A549 (cell line): ENCODE measurements around the gene PPP2R5B. TPM values are rescaled to one million over a fixed set of nuclear protein-coding genes. Genes with fewer than 3 reads are reported as not detected.

Experiments
- ATAC-seq, 2 experiments: fragments of 200-7000 bp in 1 of 2; fragments of >200 bp in 1 of 2; cut with Nextera tagmentation in 1 of 2; cut with Tn5 transposase in 1 of 2; 3 replicates each; pipeline versions ENCODE4 v1.8.0 to v1.9.1; 2018 to 2020; ENCODE audit warnings: mild to moderate bottlenecking in 1 of 2, moderate library complexity in 1 of 2
- CTCF ChIA-PET: fragments of 300-600 bp; sonication (Branson Sonifier 250); formaldehyde crosslinking; extraction: SDS; loops from one replicate; lab custom pipeline; 2021; ENCODE audit warnings: antibody characterized with exemption, inconsistent platforms; lab: Yijun Ruan, JAX
- POLR2A ChIA-PET: fragments of 350-600 bp; formaldehyde crosslinking; extraction: SDS; loops from one replicate; lab custom pipeline; 2021; ENCODE audit warnings: antibody characterized with exemption, inconsistent platforms; lab: Yijun Ruan, JAX
- DNase-seq, 2 experiments: peaks; one replicate each; pipeline versions ENCODE4 v3.0.0 to v3.0.0-alpha.2; 2011 to 2016; ENCODE audit warnings: low read depth in 1 of 2, low spot score in 1 of 2
- FAIRE-seq: peaks from 2 replicates; lab custom pipeline; 2011; peaks lifted over from hg19 to GRCh38; lab: Jason Lieb, UNC
- H3K27ac ChIP-seq, 2 experiments: fragments of >200 bp; sonication (Bioruptor Twin); formaldehyde crosslinking; 3 replicates each; pipeline ENCODE4 v1.5.1; 2016 to 2017
- H3K4me1 ChIP-seq: fragments of >200 bp; sonication (Bioruptor Twin); formaldehyde crosslinking; 3 replicates; pipeline ENCODE4 v1.6.1; 2016
- H3K4me2 ChIP-seq: fragments of >200 bp; sonication (Bioruptor Twin); formaldehyde crosslinking; 3 replicates; pipeline ENCODE4 v1.6.1; 2016
- H3K4me3 ChIP-seq: fragments of >200 bp; sonication (Bioruptor Twin); formaldehyde crosslinking; 3 replicates; pipeline ENCODE4 v1.5.1; 2016
- H3K9me3 ChIP-seq: fragments of >200 bp; sonication (Bioruptor Twin); formaldehyde crosslinking; 3 replicates; pipeline ENCODE4 v1.6.1; 2016
- ATOH8 ChIP-seq: fragments of 250-450 bp; sonication (Bioruptor Pico); IDR thresholded peaks from 2 replicates; pipeline ENCODE4 v1.5.0; 2020; ENCODE audit warnings: low read depth, mild to moderate bottlenecking, moderate library complexity
- CBX8 ChIP-seq: fragments of 200-600 bp; sonication (generic); IDR thresholded peaks from 2 replicates; pipeline ENCODE4 v1.6.1; 2016
- CHD2 ChIP-seq: fragments of 150-350 bp; IDR thresholded peaks from 2 replicates; pipeline ENCODE4 v1.6.1; 2014; ENCODE audit warnings: low read length; ENCODE audit not compliant: partially characterized antibody
- E2F6 ChIP-seq: IDR thresholded peaks from 2 replicates; pipeline ENCODE4 v1.6.1; 2012; ENCODE audit warnings: low read depth, borderline replicate concordance
- ESRRA ChIP-seq: fragments of 150-350 bp; IDR thresholded peaks from 2 replicates; pipeline ENCODE4 v1.6.1; 2014; ENCODE audit warnings: mild to moderate bottlenecking, low read length, borderline replicate concordance
- FOSB ChIP-seq: fragments of 250-450 bp; sonication (Bioruptor Pico); IDR thresholded peaks from 2 replicates; pipeline ENCODE4 v1.5.0; 2020; ENCODE audit warnings: mild to moderate bottlenecking, moderate library complexity
- FOSL2 ChIP-seq, 2 experiments: fragments of 450-650 bp in 1 of 2; fragments of >200 bp in 1 of 2; sonication (Bioruptor Twin) in 1 of 2; formaldehyde crosslinking; IDR thresholded peaks; 2 replicates each; pipeline versions ENCODE4 v1.5.0 to v1.6.1; 2016 to 2020; ENCODE audit warnings: mild to moderate bottlenecking in 1 of 2, moderate library complexity in 1 of 2
- GATA3 ChIP-seq: IDR thresholded peaks from 2 replicates; pipeline ENCODE4 v1.6.1; 2012; ENCODE audit warnings: borderline replicate concordance
- HEYL ChIP-seq: fragments of 250-450 bp; sonication (Bioruptor Pico); IDR thresholded peaks from 2 replicates; pipeline ENCODE4 v1.8.0; 2021; ENCODE audit warnings: mild to moderate bottlenecking, moderate library complexity
- HOXB5 ChIP-seq: fragments of 250-450 bp; sonication (Bioruptor Pico); IDR thresholded peaks from 2 replicates; pipeline ENCODE4 v1.5.0; 2020; ENCODE audit warnings: mild to moderate bottlenecking, moderate library complexity
- JUN ChIP-seq, 2 experiments: fragments of >200 bp; sonication (Bioruptor Twin); formaldehyde crosslinking; IDR thresholded peaks; 2 replicates in 1 of 2; 3 replicates in 1 of 2; pipeline ENCODE4 v1.6.1; 2016 to 2017
- MAFK ChIP-seq: fragments of 450-650 bp; IDR thresholded peaks from 2 replicates; pipeline ENCODE4 v1.6.1; 2014; ENCODE audit not compliant: partially characterized antibody
- MAZ ChIP-seq: fragments of 150-350 bp; IDR thresholded peaks from 2 replicates; pipeline ENCODE4 v1.6.1; 2014; ENCODE audit warnings: antibody characterized with exemption, low read depth, low read length, borderline replicate concordance
- MYC ChIP-seq: IDR thresholded peaks from 2 replicates; pipeline ENCODE4 v1.6.1; 2012; ENCODE audit warnings: mild to moderate bottlenecking, inconsistent platforms, low read length, improper control_type of control experiment, borderline replicate concordance
- NFE2L2 ChIP-seq: fragments of 150-350 bp; conservative IDR thresholded peaks from 2 replicates; pipeline ENCODE4 v1.6.1; 2014; ENCODE audit warnings: low read length
- NR3C1 ChIP-seq: fragments of >200 bp; sonication (Bioruptor Twin); formaldehyde crosslinking; IDR thresholded peaks from 3 replicates; pipeline ENCODE4 v1.6.1; 2017
- POLR2AphosphoS2 ChIP-seq: conservative IDR thresholded peaks from 2 replicates; pipeline ENCODE4 v1.6.1; 2012; ENCODE audit warnings: low read length, improper control_type of control experiment, inconsistent platforms
- RAD21 ChIP-seq, 2 experiments: fragments of >200 bp in 1 of 2; sonication (Bioruptor Twin) in 1 of 2; formaldehyde crosslinking in 1 of 2; IDR thresholded peaks in 1 of 2; conservative IDR thresholded peaks in 1 of 2; 2 replicates in 1 of 2; 3 replicates in 1 of 2; pipeline ENCODE4 v1.6.1; 2012 to 2018; ENCODE audit warnings: inconsistent platforms in 1 of 2
- SMC3 ChIP-seq: fragments of >200 bp; sonication (Bioruptor Twin); formaldehyde crosslinking; IDR thresholded peaks from 3 replicates; pipeline ENCODE4 v1.6.1; 2018; ENCODE audit warnings: inconsistent platforms
- ZC3H11A ChIP-seq: fragments of 450-650 bp; IDR thresholded peaks from 2 replicates; pipeline ENCODE4 v1.6.1; 2014; ENCODE audit warnings: antibody characterized with exemption, mild to moderate bottlenecking
- ZNF302 ChIP-seq: fragments of 250-450 bp; sonication (Bioruptor Pico); IDR thresholded peaks from 2 replicates; pipeline ENCODE4 v1.9.0; 2021; ENCODE audit warnings: inconsistent platforms, mild to moderate bottlenecking, moderate library complexity
- WGBS: methylation state at CpG from one replicate; pipeline ENCODE4 v1.1.6; 2017; ENCODE audit errors: missing lambda C conversion rate; 5-methylcytosine and 5-hydroxymethylcytosine counted together
- polyA plus RNA-seq, 4 experiments: library from polyadenylated mRNA; depleted of rRNA in 3 of 4; stranded (reverse); fragments of >200 nt; fragmentation: RNase III in 1 of 4; extraction: RNeasy Plus Mini Kit Qiagen cat#74134 plus additional on column Dnase treatment in 1 of 4; gene quantifications; 2 replicates in 3 of 4; 3 replicates in 1 of 4; pipeline ENCODE4 v1.2.3, GENCODE V29; 2011 to 2017
- TF ChIP-seq, protein P1 (sequence below): fragments of 200-600 bp; sonication (generic); IDR thresholded peaks from 2 replicates; pipeline ENCODE4 v1.6.1; 2016; ENCODE audit warnings: antibody characterized with exemption, mild to moderate bottlenecking, moderate library complexity
- TF ChIP-seq, protein P2 (sequence below): IDR thresholded peaks from 2 replicates; pipeline ENCODE4 v1.6.1; 2012
- TF ChIP-seq, protein P3 (sequence below): fragments of >200 bp; sonication (Bioruptor Twin); formaldehyde crosslinking; IDR thresholded peaks from 2 replicates; pipeline ENCODE4 v1.6.1; 2016

Gene PPP2R5B
- polyA plus RNA-seq, 2 of the 4 experiments (the other 2 are of a cell fraction), result 5.7 to 6.9 TPM

DNA sequence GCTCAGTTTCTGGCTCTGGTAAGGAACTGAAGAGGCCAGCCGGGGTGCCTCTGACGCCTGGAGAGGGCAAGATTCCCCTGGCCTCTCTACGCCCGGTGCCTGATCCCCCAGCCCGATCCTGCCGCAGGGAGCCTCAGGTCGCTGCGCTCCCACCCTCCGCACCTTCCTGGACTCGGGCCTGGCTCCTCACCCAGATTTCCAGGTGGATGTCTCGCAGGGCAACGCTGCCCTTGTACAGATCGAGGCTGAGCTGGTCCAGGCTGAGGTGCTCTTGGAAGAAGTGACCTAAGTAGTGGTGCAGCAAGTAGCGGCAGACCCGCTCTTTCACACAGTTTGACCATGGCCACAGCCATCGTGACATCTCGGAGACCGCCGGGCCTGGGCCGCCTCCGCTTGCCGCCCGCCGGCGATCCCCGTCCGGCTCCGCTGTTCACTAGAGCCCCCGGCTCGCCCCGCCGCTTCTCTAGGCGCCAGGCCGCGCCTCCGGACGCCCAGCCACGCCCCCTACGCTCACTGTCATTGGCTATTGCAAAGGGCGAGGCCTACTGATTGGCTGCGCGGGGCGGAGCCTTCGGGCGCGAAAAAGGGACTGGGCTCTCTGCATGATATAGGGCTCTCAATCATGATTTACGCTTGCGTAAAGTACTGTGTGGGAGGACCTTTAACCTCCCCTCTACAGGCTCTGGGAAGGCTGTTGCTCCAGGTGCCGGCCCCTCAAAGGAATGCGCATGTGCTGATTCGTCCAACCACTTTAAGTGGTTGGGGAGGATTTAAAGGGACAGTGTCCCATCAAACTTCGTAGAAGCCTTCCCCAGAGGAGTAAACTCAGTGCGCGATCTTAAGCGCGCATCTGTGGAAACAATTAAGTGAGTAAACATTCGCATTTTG, 7.5 kb upstream of the PPP2R5B start, which contains the start of gene ATG2A (continued):
- TF ChIP-seq E2F6 (0 out of 2 replicates have a peak, but pooled peaks have one; percentile 56), NFE2L2 (no peak), FOSB (CRISPR knock-in tag) (no peak), CHD2 (no peak)
- TF ChIP-seq, protein P1, sequence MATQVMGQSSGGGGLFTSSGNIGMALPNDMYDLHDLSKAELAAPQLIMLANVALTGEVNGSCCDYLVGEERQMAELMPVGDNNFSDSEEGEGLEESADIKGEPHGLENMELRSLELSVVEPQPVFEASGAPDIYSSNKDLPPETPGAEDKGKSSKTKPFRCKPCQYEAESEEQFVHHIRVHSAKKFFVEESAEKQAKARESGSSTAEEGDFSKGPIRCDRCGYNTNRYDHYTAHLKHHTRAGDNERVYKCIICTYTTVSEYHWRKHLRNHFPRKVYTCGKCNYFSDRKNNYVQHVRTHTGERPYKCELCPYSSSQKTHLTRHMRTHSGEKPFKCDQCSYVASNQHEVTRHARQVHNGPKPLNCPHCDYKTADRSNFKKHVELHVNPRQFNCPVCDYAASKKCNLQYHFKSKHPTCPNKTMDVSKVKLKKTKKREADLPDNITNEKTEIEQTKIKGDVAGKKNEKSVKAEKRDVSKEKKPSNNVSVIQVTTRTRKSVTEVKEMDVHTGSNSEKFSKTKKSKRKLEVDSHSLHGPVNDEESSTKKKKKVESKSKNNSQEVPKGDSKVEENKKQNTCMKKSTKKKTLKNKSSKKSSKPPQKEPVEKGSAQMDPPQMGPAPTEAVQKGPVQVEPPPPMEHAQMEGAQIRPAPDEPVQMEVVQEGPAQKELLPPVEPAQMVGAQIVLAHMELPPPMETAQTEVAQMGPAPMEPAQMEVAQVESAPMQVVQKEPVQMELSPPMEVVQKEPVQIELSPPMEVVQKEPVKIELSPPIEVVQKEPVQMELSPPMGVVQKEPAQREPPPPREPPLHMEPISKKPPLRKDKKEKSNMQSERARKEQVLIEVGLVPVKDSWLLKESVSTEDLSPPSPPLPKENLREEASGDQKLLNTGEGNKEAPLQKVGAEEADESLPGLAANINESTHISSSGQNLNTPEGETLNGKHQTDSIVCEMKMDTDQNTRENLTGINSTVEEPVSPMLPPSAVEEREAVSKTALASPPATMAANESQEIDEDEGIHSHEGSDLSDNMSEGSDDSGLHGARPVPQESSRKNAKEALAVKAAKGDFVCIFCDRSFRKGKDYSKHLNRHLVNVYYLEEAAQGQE, result no peak

GRCh38 chr11:64917663-64917995, 6.9 kb upstream of the PPP2R5B start:
- WGBS, result 13% methylated on average over 6 of the region's 6 CpGs
- POLR2A ChIA-PET, result no interaction called here
- peak overlapping the region; percentile 78 for H3K4me2 ChIP-seq
- no peak for DNase-seq
- TF ChIP-seq MYC, result 0 out of 2 replicates have a peak, but pooled peaks have one; percentile 7
- no peak for TF ChIP-seq ZC3H11A
- TF ChIP-seq, all 56 proteins: peak for 1
- Histone ChIP-seq H3K4me1 (peaks cover 15% of the 10 kb centered on the region), H3K27ac (peak overlapping the region; percentile 65 to 84), H3K4me3 (peak overlapping the region; percentile 45), H3K9me3 (no peaks in the 10 kb centered on the region)
- FAIRE-seq, result no peak
- ATAC-seq, result no peak
- CTCF ChIA-PET, result interaction anchor here (0.6 to 14.9 kb wide), 10 partner anchors 17 to 192 kb away, joined by 3 to 132 read pairs (median 4); partner anchors contain the start of genes ARL2 and BATF2

DNA sequence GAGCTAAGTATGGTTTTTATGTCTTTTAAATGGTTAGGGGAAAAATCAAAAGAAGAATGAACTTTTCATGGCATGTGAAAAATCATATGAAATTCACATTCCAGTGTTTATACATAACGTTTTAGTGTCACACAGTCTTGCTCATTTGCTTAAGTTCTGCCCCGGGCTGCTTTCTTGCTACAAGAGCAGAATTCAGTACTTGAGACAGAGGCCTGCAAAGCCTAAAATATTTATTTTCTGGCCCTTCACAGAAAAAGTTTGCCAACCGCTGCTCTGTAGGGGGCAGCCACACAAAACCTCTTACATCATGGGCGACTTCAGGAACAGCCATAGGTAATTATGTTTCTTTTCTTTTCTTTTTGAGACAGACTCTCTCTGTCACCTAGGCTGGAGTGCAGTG, 6.5 kb upstream of the PPP2R5B start:
- POLR2A ChIA-PET, result no interaction called here

DNA sequence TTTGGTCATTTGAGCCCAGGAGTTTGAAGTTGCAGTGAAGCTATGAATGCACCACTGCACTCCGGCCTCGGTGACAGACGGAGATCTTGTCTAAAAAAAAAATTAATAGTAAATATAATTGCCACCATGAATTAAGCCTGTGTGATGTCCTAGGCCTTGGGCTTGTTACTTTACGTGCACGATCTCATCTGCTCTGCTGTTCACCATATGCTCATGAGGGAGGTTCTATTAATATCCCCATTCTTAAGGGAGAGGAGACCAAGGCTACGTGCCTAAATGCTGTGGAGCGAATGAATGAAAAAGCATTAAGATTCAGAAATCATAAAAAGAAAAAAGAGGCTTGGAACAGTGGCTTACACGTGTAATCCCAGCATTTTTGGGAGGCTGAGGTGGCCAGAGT, 4.9 kb upstream of the PPP2R5B start:
- Histone ChIP-seq H3K9me3 (no peaks in the 10 kb centered on the region), H3K4me3 (no peak overlapping the region), H3K27ac (no peak overlapping the region), H3K4me1 (peaks cover 21% of the 10 kb centered on the region), H3K4me2 (no peak overlapping the region)
- 87% methylated on average over 8 of the region's 8 CpGs for WGBS
- no peak for DNase-seq
- FAIRE-seq, result no peak
- TF ChIP-seq ESRRA, result no peak
- no peak for TF ChIP-seq FOSB (CRISPR knock-in tag)
- no peak for TF ChIP-seq JUN (IDR thresholded peaks at IDR 0.05)
- no peak for TF ChIP-seq POLR2AphosphoS2
- no peak for TF ChIP-seq MAZ
- TF ChIP-seq HOXB5, result no peak
- no peak for TF ChIP-seq MAFK
- TF ChIP-seq, protein P2, sequence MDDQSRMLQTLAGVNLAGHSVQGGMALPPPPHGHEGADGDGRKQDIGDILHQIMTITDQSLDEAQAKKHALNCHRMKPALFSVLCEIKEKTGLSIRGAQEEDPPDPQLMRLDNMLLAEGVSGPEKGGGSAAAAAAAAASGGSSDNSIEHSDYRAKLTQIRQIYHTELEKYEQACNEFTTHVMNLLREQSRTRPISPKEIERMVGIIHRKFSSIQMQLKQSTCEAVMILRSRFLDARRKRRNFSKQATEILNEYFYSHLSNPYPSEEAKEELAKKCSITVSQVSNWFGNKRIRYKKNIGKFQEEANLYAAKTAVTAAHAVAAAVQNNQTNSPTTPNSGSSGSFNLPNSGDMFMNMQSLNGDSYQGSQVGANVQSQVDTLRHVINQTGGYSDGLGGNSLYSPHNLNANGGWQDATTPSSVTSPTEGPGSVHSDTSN, result no peak
- no peak for TF ChIP-seq RAD21 (conservative IDR thresholded peaks at IDR 0.05 in 1 of 2, IDR thresholded peaks at IDR 0.05 in 1 of 2)
- TF ChIP-seq ZC3H11A, result no peak
- TF ChIP-seq, protein P3, sequence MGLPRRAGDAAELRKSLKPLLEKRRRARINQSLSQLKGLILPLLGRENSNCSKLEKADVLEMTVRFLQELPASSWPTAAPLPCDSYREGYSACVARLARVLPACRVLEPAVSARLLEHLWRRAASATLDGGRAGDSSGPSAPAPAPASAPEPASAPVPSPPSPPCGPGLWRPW, result no peak
- no peak for TF ChIP-seq CBX8
- no peak for TF ChIP-seq ATOH8 (CRISPR knock-in tag)
- ChIA-PET CTCF (interaction anchor here (0.6 to 14.9 kb wide), 6 partner anchors 20 to 357 kb away, joined by 3 to 132 read pairs (median 6); partner anchors contain the start of genes ARL2 and BATF2), POLR2A (no interaction called here)
- no peak for ATAC-seq

More for the DNA sequence above, 6.5 kb upstream of the PPP2R5B start:
- H3K27ac ChIP-seq, result peak overlapping the region; percentile 65 to 84
- DNase-seq, result peak in 1 of 2 experiments; percentile 32
- no peak for ATAC-seq
- FAIRE-seq, result no peak
- TF ChIP-seq E2F6 (no peak), SMC3 (0 out of 3 replicates have a peak, but pooled peaks have one; percentile 11), RAD21 (conservative IDR thresholded peaks at IDR 0.05 in 1 of 2, IDR thresholded peaks at IDR 0.05 in 1 of 2) (peak in 1 of 2 experiments; percentile 19; a peak in 1 of 5 replicates), GATA3 (no peak), HEYL (no peak), FOSL2 (IDR thresholded peaks at IDR 0.05) (no peak), FOSL2 (CRISPR knock-in tag; IDR thresholded peaks at IDR 0.05) (no peak), ZNF302 (CRISPR knock-in tag) (no peak), NR3C1 (no peak)
- peaks cover 15% of the 10 kb centered on the region for H3K4me1 ChIP-seq
- no peaks in the 10 kb centered on the region for H3K9me3 ChIP-seq
- CTCF ChIA-PET, result interaction anchor here (0.6 to 14.9 kb wide), 11 partner anchors 17 to 192 kb away, joined by 3 to 132 read pairs (median 3); partner anchors contain the start of genes ARL2 and BATF2
- peak overlapping the region; percentile 45 for H3K4me3 ChIP-seq
- WGBS, result 15% methylated on average over 4 of the region's 4 CpGs
- peak overlapping the region; percentile 78 for H3K4me2 ChIP-seq
